Measurements from ENCODE around the gene CAMTA1. TPM values are rescaled to one million over a fixed set of nuclear protein-coding genes. Genes with fewer than 3 reads are reported as not detected.

Gene CAMTA1
- total RNA-seq, 1 donor from 2014 or later = 51.8 TPM

GRCh38 chr1:7294636-7295035 lies 509.4 kb downstream of the CAMTA1 start:
- no peak for DNase-seq (ENCODE audit: low spot score)

- DNase-seq (ENCODE audit: low spot score) = no peak
Observed at GRCh38 chr1:7295946-7296345, 510.7 kb downstream of the CAMTA1 start.

- DNase-seq (ENCODE audit: low spot score) = no peak
Observed at GRCh38 chr1:7296968-7297367, 511.7 kb downstream of the CAMTA1 start.

- no peak for DNase-seq (ENCODE audit: low spot score)
Observed at GRCh38 chr1:7298145-7298544, 512.9 kb downstream of the CAMTA1 start.

- no peak for DNase-seq (ENCODE audit: low spot score)
Observed at GRCh38 chr1:7298749-7299151, 513.5 kb downstream of the CAMTA1 start.

- DNase-seq (ENCODE audit: low spot score) = no peak
Observed at GRCh38 chr1:7299329-7299799, 514.1 kb downstream of the CAMTA1 start.

- no peak for DNase-seq (ENCODE audit: low spot score)
Observed at GRCh38 chr1:7299994-7300393, 514.7 kb downstream of the CAMTA1 start.

- DNase-seq (ENCODE audit: low spot score) = no peak
Observed at GRCh38 chr1:7300893-7301663, 515.8 kb downstream of the CAMTA1 start.

- DNase-seq (ENCODE audit: low spot score) = no peak
Observed at GRCh38 chr1:7301664-7301981, 516.4 kb downstream of the CAMTA1 start.

GRCh38 chr1:7302126-7302525 lies 516.9 kb downstream of the CAMTA1 start:
- no peak for DNase-seq (ENCODE audit: low spot score)

GRCh38 chr1:7302873-7303272 lies 517.6 kb downstream of the CAMTA1 start:
- DNase-seq (ENCODE audit: low spot score) = no peak

GRCh38 chr1:7303554-7304317 lies 518.5 kb downstream of the CAMTA1 start:
- DNase-seq (ENCODE audit: low spot score) = no peak

- no peak for DNase-seq (ENCODE audit: low spot score)
Observed at GRCh38 chr1:7313081-7313546, 527.9 kb downstream of the CAMTA1 start.

- DNase-seq (ENCODE audit: low spot score) = no peak
Observed at GRCh38 chr1:7313826-7314225, 528.6 kb downstream of the CAMTA1 start.

- DNase-seq (ENCODE audit: low spot score) = no peak
Observed at GRCh38 chr1:7315316-7315715, 530.1 kb downstream of the CAMTA1 start.

GRCh38 chr1:7315946-7316345 lies 530.7 kb downstream of the CAMTA1 start:
- DNase-seq (ENCODE audit: low spot score) = no peak

- no peak for DNase-seq (ENCODE audit: low spot score)
Observed at GRCh38 chr1:7317888-7318287, 532.6 kb downstream of the CAMTA1 start.

GRCh38 chr1:7319196-7319595 lies 533.9 kb downstream of the CAMTA1 start:
- no peak for DNase-seq (ENCODE audit: low spot score)

GRCh38 chr1:7320661-7321060 lies 535.4 kb downstream of the CAMTA1 start:
- DNase-seq (ENCODE audit: low spot score) = no peak

- DNase-seq (ENCODE audit: low spot score) = no peak
Observed at GRCh38 chr1:7322283-7322785, 537.1 kb downstream of the CAMTA1 start.

- no peak for DNase-seq (ENCODE audit: low spot score)
Observed at GRCh38 chr1:7322912-7323311, 537.7 kb downstream of the CAMTA1 start.

- no peak for DNase-seq (ENCODE audit: low spot score)
Observed at GRCh38 chr1:7325254-7325653, 540.0 kb downstream of the CAMTA1 start.

All from mesenteric fat pad (tissue), 1 donor.